AG09309 (cell line): ENCODE data around the gene ICAM3.

Experiments used
- DNase-seq: peaks from one replicate; pipeline ENCODE4 v3.0.0-alpha.2; 2010; ENCODE audit warnings: low read depth
- H3K4me3 ChIP-seq: 2 replicates; pipeline ENCODE4 v1.5.1; 2011; ENCODE audit warnings: mild to moderate bottlenecking, low read depth, low read length, moderate library complexity; ENCODE audit not compliant: control insufficient read depth
- CTCF ChIP-seq: IDR thresholded peaks from 2 replicates; pipeline ENCODE4 v1.5.1; 2011; ENCODE audit warnings: mild to moderate bottlenecking, low read depth, low read length, inconsistent platforms; ENCODE audit not compliant: insufficient read depth, control insufficient read depth; ENCODE audit errors: missing control alignments

The ICAM3 gene

GRCh38 chr19:10328558-10329429 is 10.6 kb downstream of the ICAM3 start:
- TF ChIP-seq CTCF = no peak
- no peak overlapping the region for H3K4me3 ChIP-seq
- no peak for DNase-seq

GRCh38 chr19:10327793-10328192 is 11.6 kb downstream of the ICAM3 start:
- H3K4me3 ChIP-seq = no peak overlapping the region
- no peak for DNase-seq
- no peak for TF ChIP-seq CTCF

- no peak overlapping the region for H3K4me3 ChIP-seq
- DNase-seq = no peak
- no peak for TF ChIP-seq CTCF
These were observed 13.7 kb downstream of the ICAM3 start for GRCh38 chr19:10325732-10326131.

GRCh38 chr19:10321874-10322835 is 17.3 kb downstream of the ICAM3 start:
- DNase-seq = no peak
- TF ChIP-seq CTCF = no peak
- H3K4me3 ChIP-seq = no peak overlapping the region

GRCh38 chr19:10321417-10321797 is 18.0 kb downstream of the ICAM3 start:
- no peak for TF ChIP-seq CTCF
- DNase-seq = no peak
- H3K4me3 ChIP-seq = no peak overlapping the region

GRCh38 chr19:10320602-10321416 is 18.6 kb downstream of the ICAM3 start:
- no peak for TF ChIP-seq CTCF
- DNase-seq = no peak
- no peak overlapping the region for H3K4me3 ChIP-seq
